Coronary artery (tissue), 2 donors: ENCODE measurements around the gene LRFN5.

Experiments
- DNase-seq: peaks from one replicate; pipeline ENCODE4 v3.0.0-alpha.2; 2017; ENCODE audit warnings: low spot score
- H3K27ac ChIP-seq, 2 donors: fragments of 200-600 bp; sonication (generic); one replicate each; pipeline ENCODE4 v1.5.1; 2016 to 2019
- H3K4me3 ChIP-seq: fragments of 200-600 bp; sonication (generic); 2 replicates; pipeline ENCODE4 v1.5.1; 2016; ENCODE audit warnings: mild to moderate bottlenecking, moderate library complexity
- TF ChIP-seq, protein P1 (sequence below): fragments of 200-600 bp; sonication (generic); IDR thresholded peaks from one replicate; pipeline ENCODE4 v1.5.1; 2019; ENCODE audit warnings: antibody characterized with exemption

The LRFN5 gene

DNA sequence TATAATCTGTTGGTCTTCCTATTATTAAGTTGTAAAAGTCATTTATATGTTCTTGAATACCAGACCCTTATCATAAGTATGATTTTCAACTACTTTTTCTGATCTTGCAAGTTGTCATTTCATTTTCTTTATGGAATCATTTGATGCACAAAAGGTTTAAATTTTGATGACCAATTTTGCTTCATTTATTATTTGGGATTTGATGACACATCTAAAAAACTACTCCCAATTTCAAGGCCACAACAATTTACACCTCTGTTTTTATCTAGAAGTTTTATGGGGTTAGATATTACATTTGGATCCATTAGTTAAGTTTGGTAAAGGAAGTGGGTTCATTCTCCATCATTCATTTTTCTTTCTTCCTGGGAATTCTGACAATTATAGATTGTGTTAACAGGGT is 259.2 kb downstream of the LRFN5 start:
- DNase-seq = no peak
- Histone ChIP-seq H3K27ac (no peak overlapping the region), H3K4me3 (no peak overlapping the region)
- TF ChIP-seq, protein P1, sequence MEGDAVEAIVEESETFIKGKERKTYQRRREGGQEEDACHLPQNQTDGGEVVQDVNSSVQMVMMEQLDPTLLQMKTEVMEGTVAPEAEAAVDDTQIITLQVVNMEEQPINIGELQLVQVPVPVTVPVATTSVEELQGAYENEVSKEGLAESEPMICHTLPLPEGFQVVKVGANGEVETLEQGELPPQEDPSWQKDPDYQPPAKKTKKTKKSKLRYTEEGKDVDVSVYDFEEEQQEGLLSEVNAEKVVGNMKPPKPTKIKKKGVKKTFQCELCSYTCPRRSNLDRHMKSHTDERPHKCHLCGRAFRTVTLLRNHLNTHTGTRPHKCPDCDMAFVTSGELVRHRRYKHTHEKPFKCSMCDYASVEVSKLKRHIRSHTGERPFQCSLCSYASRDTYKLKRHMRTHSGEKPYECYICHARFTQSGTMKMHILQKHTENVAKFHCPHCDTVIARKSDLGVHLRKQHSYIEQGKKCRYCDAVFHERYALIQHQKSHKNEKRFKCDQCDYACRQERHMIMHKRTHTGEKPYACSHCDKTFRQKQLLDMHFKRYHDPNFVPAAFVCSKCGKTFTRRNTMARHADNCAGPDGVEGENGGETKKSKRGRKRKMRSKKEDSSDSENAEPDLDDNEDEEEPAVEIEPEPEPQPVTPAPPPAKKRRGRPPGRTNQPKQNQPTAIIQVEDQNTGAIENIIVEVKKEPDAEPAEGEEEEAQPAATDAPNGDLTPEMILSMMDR = no peak

DNA sequence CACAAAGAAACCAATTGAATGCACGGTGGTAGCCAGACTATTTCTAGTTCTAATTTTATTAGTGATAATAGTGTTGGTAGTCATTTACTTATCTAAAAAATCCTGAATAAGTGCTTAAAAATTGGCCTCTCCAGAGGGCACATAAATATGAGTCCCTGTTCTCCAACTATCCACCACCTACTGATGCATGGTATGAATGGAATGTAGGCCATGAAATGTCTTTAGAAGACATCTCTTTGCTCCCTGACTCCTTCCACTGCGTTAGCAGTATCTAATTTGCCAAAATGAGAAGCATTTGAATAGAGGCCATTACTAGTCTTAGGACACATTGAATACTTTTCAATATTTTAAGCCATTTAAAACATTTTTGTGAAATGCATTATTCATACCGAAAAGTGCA is 261.7 kb downstream of the LRFN5 start:
- TF ChIP-seq, protein P1 = no peak
- Histone ChIP-seq H3K27ac (no peak overlapping the region), H3K4me3 (no peak overlapping the region)
- DNase-seq = no peak

DNA sequence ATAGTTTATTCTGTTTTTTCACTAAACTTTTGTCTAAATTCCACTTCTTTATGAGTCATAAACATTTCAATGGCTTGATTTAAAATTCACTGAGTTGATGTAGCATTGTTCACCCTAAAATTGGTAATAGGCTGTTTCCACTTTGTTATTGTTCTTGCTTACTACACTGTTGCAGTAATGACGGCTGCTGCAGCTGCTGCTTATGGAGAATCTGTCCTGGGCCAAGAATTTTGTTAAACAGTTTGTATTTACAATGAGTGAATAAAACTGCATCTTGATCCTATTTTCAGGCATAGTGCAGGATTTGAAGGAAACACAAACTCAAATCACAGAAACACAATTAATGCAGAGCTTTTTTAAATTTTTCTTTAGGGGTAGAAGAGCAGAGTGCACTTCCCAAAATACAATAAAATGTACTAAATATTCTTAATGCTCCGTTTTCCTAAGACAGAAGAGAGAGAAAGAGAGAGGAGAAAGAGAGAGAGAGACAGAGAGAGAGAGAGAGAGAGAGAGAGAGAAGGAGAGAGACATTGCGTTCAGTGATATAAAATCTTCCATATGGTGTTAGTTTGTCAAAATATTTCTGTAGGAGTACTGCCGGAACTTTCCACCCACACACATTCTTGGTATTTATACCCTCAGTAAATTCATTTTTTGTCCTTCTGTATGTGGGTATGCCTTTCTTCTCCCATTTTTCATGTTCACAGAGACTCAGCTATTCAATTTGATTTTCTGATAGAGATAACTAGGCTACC is 266.4 kb downstream of the LRFN5 start:
- no peak for DNase-seq
- TF ChIP-seq, protein P1 = no peak
- no peak overlapping the region for H3K27ac ChIP-seq
- H3K4me3 ChIP-seq = no peak overlapping the region

DNA sequence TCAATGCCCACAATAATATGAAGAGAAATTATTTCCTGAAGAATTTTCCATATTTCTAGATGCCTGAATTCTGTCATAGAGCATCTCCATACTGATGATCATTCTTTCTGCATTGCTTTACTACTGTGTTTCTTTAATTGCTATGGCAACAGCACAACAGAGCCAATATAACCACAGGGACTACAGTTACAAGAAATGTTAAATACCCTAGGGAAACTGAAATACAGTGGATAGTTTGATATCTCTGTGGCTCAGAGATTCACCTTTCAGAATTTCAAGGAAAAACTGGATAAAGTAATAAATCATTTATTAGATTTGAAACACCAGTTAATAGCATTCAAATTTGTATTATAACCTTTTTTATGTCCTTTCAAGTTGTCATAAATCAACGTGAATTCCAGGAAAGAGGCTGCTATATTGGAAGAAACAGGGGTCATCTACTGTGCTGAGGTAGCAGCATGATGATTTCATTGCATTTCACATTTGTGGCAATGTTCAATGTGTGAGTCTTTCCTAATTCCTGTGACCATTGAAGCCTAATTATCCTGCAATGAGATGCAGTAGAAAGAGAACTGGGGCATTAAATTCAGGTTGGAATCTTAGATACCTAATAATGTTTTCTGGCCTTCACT is 267.1 kb downstream of the LRFN5 start:
- no peak for DNase-seq

DNA sequence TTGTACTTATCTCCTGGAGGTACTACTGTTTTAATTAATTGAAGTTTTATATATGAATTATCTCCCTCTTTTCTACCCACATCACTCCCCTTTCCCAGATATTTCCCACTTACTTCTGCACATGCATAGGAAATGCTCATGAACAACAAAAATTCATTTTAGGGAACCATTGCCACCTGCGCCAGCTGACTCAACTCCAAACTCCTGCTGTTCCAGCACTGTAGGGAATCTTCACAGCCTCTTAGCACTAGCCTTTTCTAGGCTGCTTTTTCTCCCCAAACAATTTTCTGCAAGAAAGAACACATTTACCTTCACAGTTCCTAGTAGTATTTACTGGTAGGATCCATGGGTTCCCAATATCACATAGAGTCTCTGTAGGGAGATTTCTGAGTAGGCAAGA is 268.4 kb downstream of the LRFN5 start:
- DNase-seq = no peak
- TF ChIP-seq, protein P1 = no peak
- Histone ChIP-seq H3K4me3 (no peak overlapping the region), H3K27ac (no peak overlapping the region)

More for the DNA sequence above, 267.1 kb downstream of the LRFN5 start:
- Histone ChIP-seq H3K27ac (no peak overlapping the region), H3K4me3 (no peak overlapping the region)
- TF ChIP-seq, protein P1 = no peak

DNA sequence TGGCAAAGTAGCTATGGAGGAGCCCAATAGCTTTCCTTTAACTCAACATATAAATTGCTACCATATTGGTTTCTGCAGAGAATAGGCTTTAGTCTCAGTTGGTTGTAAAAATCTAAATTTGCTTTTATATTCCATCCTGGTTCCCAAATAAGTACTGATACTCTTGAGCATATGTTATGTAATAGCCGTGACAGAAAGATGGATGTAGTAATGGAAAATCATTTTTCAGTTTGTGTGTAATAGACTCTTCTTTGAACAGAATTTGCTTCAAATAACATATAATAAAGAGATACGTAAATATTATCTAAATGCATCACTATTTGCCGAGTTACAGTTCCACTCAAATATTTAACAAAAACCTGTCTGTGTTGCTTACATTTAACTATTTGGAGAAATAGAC is 271.6 kb downstream of the LRFN5 start:
- DNase-seq = no peak
- no peak overlapping the region for H3K27ac ChIP-seq
- H3K4me3 ChIP-seq = no peak overlapping the region
- TF ChIP-seq, protein P1 = no peak

DNA sequence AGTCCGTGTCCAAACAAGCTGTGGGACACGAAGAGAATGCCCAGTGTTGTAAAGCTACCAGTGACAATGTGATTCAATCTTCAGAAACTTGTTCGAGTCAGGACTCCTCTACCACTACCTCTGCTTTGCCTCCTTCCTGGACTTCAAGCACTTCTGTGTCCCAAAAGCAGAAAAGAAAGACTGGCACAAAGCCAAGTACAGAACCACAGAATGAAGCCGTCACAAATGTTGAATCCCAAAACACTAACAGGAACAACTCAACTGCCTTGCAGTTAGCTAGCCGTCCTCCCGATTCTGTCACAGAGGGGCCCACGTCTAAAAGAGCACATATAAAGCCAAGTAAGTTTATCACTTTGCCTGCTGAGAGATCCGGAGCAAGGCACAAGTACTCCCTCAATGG is 284.9 kb downstream of the LRFN5 start:
- no peak overlapping the region for H3K27ac ChIP-seq
- DNase-seq = no peak
- H3K4me3 ChIP-seq = no peak overlapping the region
- TF ChIP-seq, protein P1 = no peak
